NB4 (cell line): ENCODE data around the gene UBE2L5.

Experiments used
- CTCF ChIP-seq: IDR thresholded peaks from one replicate; pipeline ENCODE4 v1.5.1; 2012; ENCODE audit warnings: low read depth, low read length
- MAX ChIP-seq: IDR thresholded peaks from 2 replicates; pipeline ENCODE4 v1.6.1; 2011; ENCODE audit warnings: low read depth, low read length
- POLR2A ChIP-seq: IDR thresholded peaks from 2 replicates; pipeline ENCODE4 v1.6.1; 2011; ENCODE audit warnings: mild to moderate bottlenecking; ENCODE audit not compliant: insufficient read length; ENCODE audit errors: extremely low read depth

- no peak for TF ChIP-seq POLR2A
- TF ChIP-seq CTCF, result no peak
- TF ChIP-seq MAX, result no peak
Observed at GRCh38 chr13:30454991-30455390, 32.7 kb downstream of the UBE2L5 start.
